GM18870 (cell line): ENCODE data around the gene MDK.
"Not testable (repeated sequence)": the region's sequence is repeated elsewhere in the genome, so short reads cannot be mapped to it uniquely, and the experiment has no call there.

ENCODE experiments used
- ATAC-seq: cut with Tn5 transposase; IDR thresholded peaks from one replicate; pipeline ENCODE4 v1.9.1; 2021; ENCODE audit warnings: moderate library complexity; ENCODE audit not compliant: unreplicated experiment

The MDK gene

DNA sequence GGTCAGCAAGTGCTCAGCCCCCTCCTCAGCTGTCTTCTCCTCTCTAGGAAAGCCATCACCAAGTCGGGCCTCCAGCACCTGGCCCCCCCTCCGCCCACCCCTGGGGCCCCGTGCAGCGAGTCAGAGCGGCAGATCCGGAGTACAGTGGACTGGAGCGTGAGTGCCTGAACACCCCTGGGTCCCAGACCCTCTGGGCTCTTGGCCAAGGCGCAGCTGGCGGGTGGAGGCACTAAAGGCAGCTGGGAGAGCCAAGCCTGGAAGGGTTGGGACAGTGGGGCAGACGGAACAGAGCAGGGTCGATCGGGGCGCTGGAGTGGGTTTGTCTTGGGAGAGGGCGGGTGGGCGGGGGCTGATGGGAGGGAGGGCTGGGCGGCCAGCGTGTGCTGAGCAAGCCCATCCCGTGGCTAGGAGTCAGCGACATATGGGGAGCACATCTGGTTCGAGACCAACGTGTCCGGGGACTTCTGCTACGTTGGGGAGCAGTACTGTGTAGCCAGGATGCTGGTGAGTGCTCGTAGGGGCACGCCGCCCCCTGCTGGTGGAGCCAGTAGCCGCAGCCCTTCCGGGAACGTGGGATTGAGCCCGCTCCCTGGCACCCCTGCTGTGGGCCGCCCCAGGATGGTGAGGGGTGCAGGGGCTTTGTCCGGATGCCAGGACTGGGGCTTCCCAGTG, 14.1 kb upstream of the MDK start:
- ATAC-seq: no peak

DNA sequence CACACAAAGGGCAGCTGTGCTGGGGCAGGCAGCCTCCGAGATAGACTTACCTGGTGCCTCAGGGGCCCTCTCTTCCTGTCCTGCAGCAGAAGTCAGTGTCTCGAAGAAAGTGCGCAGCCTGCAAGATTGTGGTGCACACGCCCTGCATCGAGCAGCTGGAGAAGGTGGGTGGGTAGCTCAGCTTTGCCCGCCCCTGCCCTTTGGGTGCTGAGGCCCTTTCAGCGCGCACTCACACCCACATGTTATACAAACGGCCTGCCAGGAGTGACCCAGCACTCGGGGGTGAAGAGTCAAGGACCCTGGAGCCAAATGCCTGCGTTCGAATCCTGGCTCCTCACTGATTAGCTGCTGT, 13.6 kb upstream of the MDK start:
- no peak for ATAC-seq

DNA sequence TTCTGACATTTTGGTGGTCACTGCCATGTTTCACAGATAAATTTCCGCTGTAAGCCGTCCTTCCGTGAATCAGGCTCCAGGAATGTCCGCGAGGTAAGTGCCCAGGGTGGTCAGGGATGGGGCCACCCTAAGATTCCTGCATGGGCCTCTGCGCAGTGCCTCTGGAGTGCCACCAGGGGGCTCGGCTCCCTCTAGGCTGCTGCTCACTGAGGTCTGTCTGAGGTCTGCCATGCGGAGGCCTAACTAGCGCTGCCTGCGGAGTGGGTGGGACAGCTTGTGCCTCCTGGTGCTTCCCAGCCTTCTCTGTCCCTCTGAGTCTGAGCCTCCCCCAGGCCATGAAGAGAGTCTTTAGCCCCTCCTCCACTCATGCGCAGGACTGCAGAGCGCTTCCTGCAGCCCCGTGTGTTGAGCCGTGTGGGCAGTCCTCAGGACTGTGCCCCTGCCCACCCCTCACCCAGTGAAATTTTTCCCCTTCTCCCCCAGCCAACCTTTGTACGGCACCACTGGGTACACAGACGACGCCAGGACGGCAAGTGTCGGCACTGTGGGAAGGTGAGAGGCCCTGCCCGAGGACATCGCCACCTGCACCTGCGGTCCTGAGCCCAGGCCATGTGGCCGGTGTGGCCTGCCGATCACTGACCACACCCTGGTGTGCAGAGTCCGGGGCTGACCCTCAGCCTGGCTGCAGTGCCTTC, 11.9 kb upstream of the MDK start:
- no peak for ATAC-seq

DNA sequence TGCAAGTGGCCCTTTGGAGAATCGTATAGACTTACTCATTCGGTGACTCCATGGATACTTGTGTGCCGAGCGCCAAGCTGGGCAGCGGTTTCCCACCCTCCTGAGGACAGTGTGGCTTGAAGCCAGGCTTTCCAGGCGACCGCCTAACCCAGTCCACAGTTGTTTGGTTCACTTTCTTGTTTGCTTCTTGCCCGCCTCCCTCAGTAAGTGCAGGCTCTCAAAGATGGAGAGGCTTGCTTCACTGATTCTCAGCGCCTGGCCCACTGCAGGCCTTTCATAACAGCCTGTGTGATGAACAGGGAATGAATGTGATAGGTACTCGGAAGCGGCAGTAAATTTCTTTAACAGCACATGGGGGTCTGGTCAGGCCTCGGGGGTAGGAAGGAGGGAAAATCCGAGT, 11.2 kb upstream of the MDK start:
- no peak for ATAC-seq

- ATAC-seq: not testable (repeated sequence)
Measured at GRCh38 chr11:46371262-46371661, 10.2 kb upstream of the MDK start.

- no peak for ATAC-seq
Measured at GRCh38 chr11:46372086-46372485, 9.4 kb upstream of the MDK start.

GRCh38 chr11:46372501-46372900, 9.0 kb upstream of the MDK start:
- not testable (repeated sequence) for ATAC-seq

DNA sequence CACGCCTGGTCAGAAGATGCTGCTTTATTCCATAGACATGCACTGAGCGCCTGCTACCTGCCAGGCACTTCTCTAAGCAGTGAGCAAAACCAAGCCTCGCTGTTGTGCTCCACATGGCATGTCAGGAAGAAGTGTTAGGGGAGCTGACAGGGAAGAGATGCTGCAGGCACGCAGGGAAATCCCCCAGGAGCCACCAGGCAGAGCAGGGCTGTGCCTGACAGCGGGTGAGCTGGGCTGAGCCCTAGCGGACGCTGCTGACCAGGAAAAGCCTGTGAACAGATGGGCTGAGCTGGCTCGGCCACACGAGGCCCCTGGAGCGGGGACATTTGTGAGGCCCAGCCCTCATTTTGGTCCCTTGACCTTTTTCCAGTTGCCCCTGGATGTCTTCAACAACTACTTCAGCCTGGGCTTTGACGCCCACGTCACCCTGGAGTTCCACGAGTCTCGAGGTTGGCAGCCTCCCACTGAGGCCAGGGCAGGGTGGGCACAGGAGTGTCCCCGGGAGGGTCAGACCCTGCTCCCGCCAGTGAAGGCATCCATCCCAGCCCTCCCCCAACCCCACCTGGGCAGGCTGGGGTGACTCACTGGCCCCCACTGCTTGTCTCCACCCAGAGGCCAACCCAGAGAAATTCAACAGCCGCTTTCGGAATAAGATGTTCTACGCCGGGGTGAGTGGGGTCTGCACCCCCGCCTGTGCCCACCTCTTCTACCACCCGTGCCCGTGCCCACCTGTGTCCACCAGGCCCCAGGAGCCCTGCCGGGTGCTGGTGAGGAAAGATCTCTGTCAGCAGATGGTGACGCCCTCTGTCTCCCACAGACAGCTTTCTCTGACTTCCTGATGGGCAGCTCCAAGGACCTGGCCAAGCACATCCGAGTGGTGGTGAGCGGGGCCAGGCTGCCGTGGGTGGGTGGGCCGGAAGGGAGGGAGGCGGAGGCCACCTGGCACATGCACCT, 7.4 kb upstream of the MDK start:
- ATAC-seq: no peak

DNA sequence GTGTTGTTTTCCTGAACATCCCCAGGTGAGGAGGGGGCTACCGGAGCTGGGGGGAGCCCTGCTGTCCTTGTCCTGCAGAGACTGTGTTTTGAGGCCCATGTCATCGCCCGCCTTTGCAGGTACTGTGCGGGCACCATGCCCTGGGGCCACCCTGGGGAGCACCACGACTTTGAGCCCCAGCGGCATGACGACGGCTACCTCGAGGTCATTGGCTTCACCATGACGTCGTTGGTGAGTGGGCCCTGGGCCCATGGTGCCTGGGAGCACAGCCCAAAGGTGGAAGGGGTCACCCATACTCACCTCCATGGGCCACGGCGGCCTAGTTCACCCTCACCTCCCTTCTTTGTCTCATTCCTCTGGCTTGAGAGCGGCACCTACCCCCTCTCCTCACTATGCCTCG, 6.7 kb upstream of the MDK start:
- no peak for ATAC-seq

DNA sequence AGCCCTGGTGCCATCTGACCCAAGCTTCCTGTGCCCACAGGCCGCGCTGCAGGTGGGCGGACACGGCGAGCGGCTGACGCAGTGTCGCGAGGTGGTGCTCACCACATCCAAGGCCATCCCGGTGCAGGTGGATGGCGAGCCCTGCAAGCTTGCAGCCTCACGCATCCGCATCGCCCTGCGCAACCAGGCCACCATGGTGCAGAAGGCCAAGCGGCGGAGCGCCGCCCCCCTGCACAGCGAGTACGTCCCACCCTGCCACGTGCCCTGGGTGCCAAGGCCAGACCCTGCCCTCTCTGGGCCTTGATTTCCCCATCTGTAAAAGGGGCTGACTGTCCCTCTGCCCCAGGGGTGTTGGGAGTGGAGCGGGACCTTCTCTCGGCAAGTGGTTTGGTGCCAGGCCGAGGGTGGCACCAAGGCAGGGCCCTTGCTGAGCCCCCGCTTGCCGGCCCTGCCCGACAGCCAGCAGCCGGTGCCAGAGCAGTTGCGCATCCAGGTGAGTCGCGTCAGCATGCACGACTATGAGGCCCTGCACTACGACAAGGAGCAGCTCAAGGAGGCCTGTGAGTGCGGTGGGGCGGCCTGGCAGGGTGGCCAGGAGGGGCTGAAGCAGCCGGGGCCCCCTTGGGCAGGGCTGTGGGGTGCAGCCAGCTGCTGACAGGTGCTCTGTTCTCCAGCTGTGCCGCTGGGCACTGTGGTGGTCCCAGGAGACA, 5.9 kb upstream of the MDK start:
- ATAC-seq: no peak

DNA sequence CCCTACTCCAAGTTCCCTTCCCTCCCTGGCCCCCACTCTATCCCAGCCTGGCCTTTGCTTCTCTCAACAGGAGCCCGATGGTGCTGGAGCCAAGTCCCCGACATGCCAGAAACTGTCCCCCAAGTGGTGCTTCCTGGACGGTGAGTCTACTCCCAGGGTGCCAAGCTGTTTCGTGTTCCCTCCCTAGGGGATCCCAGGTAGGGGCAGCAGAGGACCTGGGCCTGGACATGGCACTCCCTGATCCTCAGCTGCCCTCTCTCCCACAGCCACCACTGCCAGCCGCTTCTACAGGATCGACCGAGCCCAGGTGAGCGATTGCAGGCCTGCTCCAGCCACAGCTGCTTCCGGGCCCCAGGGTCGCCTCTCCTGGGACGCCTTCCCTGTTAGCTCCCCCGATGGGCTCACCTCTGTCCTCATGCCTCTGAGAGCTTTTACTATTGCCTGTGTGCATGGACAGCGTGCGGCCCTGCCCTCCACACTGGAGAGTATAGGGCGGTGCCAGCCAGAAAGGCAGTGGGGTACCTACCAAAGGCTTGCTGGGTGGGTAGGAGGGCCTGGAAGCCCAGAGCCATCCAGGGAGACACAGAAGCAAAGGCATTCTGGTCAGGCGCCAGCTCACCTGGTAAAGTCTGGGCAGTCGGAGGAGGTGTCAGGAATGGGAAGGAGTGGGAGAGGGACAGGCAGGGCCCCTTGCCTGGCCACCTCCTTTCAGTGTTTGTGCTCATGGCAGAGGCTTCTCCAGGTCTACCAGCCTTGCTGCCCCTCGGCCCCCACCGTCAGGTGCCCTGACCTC, 5.0 kb upstream of the MDK start:
- ATAC-seq: no peak

DNA sequence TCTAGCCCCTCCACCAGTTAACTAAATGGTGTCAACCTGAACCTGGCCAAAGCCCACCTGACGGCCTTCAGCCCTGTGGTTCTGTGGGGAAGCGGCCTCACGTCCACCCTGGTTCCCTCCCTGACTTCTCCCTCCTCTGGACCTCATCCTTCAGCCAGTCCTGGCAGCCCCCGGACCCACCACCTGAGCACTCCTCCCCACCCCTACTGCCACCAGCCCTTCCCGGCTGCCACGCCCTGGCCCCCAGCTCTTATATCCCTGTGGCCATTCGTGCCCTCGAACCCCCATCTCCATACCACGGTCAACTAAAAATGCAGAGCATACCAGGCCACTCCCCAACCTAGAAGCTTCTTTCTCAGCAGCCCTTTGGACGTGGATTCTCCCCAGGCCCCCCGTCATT, 4.2 kb upstream of the MDK start:
- ATAC-seq: no peak

DNA sequence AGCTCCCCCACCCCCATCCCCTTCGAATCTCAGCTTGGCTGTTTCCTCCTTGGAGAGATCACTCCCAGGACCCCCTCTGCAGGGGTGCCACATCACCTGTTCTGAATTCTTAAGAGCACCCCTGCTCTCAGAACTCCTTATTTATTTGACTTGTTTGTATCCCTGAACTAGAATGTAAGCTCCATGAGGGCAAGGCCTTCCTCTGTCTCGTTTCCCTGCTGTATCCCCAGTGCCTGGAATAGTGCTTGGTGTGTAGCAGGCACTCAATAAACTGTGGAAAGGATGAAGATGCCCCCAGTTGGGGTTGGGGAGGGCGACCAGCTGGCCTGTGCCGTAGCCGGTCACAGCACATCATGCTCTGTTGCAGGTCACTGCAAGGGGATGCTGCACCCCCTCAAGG, 3.6 kb upstream of the MDK start:
- no peak for ATAC-seq

GRCh38 chr11:46378296-46378695, 3.2 kb upstream of the MDK start:
- ATAC-seq: no peak

GRCh38 chr11:46378811-46379481, 2.5 kb upstream of the MDK start:
- ATAC-seq: no peak

DNA sequence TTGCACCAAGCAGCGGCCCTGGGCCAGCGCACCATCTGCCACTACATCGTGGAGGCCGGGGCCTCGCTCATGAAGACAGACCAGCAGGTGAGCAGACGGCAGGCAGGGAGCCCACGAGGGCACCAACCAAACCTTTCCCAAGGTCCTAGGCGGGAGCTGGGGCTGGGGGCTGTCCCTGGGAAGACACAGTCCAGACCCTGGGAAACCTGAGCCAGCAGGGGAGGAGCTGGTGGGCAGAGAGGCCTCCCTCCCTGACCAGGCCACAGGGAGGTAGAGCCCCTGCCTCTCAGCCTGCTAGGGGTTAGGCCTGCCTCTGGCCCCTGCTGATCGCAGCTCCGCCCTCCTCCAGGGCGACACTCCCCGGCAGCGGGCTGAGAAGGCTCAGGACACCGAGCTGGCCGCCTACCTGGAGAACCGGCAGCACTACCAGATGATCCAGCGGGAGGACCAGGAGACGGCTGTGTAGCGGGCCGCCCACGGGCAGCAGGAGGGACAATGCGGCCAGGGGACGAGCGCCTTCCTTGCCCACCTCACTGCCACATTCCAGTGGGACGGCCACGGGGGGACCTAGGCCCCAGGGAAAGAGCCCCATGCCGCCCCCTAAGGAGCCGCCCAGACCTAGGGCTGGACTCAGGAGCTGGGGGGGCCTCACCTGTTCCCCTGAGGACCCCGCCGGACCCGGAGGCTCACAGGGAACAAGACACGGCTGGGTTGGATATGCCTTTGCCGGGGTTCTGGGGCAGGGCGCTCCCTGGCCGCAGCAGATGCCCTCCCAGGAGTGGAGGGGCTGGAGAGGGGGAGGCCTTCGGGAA, 1.8 kb upstream of the MDK start:
- not testable (repeated sequence) for ATAC-seq

- ATAC-seq: no peak
Measured at GRCh38 chr11:46380340-46381047, 975 bp upstream of the MDK start.
